ENCODE results near the gene FOCAD.

DNA sequence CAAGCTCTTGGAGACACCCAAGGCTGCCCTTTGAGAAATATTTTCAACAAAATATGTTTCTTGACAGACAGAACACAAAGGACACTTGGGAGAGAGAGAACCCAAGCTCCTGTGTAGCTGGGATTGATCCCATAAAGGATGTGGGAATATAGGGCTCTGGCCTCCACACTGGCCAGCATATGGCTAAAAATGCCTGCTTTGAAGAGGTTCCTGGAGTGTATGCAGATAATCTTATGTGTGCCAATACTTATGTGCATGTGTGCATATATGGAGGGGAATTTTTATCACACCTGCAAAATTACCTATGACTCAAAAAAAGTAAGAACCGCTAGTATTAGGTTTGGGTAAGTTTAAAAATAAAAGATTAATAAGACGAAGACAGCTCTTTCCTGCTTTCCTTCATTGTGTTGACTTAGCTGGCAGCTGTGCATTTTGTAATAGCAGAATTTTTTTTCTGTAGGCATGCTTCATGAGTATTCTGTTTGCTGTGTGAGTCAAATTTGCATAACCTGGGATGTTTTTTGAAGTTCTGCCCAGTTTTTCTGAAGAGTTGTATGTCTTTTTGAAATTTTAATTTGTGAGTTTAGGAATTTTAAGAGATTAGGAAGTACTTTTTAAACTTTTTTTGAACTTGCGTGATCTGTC, 304.7 kb downstream of the FOCAD start:
- no peak for TF ChIP-seq POLR2AphosphoS5 (IDR thresholded peaks at IDR 0.05; ENCODE audit: borderline replicate concordance, low read depth, low read length)
- no peak for TF ChIP-seq EZH2 (IDR thresholded peaks at IDR 0.05)
